AG09319 (cell line): ENCODE results near the gene IRX2.

Experiments used
- DNase-seq: peaks from one replicate; pipeline ENCODE4 v3.0.0-alpha.2; 2010; ENCODE audit warnings: low read depth; ENCODE audit errors: extremely low read depth
- TF ChIP-seq, protein P1 (sequence below): IDR thresholded peaks from 2 replicates; pipeline ENCODE4 v1.5.1; 2011; ENCODE audit warnings: low read depth, mild to moderate bottlenecking, inconsistent platforms, low read length, moderate library complexity

Gene IRX2

DNA sequence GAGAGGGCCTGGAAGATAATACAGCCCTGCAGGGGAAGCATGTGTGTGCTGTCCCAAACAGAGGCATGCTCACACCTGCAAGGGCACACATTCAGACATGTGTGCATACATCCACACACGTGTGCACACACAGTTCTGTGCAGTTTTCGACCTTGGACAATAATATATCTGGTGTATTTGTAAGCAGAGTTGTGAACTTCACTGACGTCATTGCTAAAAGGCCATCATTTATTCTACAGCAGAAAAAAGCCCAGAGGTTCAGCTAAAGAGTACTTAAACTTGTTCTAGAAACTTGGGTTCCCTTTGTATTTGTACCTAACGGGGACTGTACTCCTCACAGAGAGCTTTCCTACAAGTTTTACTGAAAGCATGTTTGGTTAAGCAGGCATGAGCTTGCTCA is 19.5 kb downstream of the IRX2 start:
- no peak for DNase-seq

DNA sequence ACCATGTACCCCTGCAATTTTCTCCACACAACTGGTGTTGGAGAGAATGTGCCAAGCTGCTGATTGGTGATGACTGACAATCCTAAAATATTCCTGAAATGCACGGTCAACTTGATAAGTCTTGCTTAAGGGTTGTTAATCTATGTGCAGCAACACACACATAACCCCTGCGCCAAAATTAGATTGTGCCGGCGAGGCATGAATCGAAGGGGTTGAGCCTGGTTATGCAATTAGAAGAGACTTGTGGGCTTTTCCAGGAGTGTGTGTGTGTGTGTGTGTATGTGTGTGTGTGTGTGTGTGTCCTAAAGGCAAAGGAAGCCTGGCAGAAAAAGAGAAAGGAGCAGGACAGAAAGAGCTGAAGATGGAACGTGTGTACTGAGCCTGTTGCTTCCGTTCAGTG is 22.3 kb downstream of the IRX2 start:
- no peak for DNase-seq
- TF ChIP-seq, protein P1, sequence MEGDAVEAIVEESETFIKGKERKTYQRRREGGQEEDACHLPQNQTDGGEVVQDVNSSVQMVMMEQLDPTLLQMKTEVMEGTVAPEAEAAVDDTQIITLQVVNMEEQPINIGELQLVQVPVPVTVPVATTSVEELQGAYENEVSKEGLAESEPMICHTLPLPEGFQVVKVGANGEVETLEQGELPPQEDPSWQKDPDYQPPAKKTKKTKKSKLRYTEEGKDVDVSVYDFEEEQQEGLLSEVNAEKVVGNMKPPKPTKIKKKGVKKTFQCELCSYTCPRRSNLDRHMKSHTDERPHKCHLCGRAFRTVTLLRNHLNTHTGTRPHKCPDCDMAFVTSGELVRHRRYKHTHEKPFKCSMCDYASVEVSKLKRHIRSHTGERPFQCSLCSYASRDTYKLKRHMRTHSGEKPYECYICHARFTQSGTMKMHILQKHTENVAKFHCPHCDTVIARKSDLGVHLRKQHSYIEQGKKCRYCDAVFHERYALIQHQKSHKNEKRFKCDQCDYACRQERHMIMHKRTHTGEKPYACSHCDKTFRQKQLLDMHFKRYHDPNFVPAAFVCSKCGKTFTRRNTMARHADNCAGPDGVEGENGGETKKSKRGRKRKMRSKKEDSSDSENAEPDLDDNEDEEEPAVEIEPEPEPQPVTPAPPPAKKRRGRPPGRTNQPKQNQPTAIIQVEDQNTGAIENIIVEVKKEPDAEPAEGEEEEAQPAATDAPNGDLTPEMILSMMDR, result no peak

More for the DNA sequence above, 19.5 kb downstream of the IRX2 start:
- TF ChIP-seq, protein P1, result no peak

DNA sequence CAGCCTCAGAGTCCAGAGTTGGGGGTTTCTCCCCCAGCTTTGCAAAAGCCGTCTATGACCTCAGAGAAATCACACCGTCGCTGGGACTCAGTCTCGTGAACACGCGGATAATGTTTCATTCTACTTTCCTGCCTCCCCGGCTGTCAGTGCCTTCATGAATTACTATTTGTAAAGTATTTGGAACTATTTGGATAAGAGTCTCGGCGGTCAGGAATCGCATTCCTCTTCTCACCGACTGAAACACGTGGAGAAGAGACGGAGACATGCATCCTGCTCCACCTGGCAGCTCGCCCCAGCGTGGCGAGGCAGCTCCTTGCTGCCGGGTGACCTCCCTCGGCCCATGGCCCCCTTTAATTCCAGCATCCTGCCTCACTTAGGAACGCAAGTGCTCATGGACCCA is 23.9 kb downstream of the IRX2 start:
- TF ChIP-seq, protein P1, result no peak
- DNase-seq, result no peak

DNA sequence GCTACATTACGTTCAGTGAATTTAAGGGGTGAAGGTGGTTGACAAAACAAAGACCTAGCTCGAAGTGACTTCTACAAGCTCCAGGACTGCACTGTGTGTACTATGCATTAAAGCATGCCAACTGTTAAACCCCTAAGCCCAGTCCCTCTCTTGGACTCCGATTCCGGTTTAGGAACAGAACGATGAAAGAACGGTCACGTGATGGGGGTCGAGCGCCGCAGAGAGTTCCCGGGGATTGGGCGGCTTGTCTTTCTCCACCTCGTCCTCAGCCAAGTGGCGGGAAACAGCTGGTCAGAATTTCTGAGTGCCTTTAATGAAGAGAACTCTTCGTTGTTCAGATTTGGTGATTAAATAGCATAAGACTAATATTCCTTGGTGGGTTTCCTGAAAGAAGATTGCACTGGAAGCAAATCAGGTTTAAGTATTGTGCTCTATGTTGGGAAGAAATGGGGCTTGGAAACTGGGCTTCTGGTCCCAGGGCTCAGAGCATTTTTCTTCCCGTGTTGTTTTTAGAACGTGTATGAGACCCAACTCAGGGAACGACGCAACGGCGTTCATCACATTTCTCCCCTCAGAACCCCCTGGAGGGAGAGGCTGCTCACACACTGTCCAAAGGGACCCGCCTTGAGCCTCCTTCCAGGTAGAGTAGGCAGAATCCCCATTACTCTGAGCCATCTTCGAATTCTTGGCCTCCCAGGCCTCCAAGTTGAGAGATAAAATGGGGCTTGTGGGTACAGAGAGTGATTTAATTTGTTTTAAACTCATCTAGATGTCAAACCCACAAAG is 25.3 kb downstream of the IRX2 start:
- TF ChIP-seq, protein P1, result no peak
- DNase-seq, result no peak

DNA sequence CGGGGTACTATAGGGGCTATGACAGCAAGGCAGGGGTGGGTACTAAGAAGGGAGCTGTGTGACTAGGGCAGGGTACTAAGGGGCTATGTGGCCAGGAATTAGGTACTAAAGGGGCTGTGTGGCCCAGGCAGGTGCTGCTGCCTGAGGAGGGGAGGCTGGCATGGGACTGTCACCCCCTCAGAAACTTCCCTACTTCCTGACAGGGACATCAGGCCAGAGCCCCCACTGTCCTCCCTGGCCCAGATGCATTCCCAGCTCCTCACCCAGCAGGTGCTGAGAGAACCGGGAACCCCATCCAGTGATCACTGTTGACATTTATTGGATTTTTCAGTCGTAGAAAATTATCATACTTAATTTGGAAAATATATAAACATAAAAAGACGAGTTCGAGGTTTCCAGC is 26.6 kb downstream of the IRX2 start:
- TF ChIP-seq, protein P1, result no peak
- DNase-seq, result no peak

DNA sequence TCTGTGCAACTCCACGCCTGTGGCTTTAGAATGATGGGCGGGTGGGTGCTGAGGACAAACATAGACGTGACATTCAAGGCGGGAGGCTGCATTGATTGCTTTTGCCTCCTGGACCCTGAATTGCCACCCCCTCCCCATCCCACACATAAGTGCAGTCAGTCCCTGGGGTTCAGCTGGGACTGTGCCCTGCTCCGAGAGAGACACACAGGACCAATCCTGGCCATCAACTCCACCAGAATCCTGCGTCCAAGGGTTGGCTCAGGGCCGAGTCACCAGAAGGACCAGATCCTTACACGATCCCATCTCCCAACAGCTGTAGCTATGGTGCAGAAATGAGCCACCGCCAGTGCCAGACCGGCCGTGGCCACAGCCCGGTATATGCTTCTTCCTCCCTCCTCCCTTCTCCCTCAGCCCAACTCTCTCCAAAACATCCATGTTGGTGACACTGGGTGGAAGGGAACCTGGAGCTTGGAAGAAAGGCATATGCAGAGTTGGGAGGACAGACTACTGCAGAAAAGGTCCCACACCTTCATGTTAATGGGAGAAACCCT is 27.4 kb downstream of the IRX2 start:
- TF ChIP-seq, protein P1, result no peak
- no peak for DNase-seq

DNA sequence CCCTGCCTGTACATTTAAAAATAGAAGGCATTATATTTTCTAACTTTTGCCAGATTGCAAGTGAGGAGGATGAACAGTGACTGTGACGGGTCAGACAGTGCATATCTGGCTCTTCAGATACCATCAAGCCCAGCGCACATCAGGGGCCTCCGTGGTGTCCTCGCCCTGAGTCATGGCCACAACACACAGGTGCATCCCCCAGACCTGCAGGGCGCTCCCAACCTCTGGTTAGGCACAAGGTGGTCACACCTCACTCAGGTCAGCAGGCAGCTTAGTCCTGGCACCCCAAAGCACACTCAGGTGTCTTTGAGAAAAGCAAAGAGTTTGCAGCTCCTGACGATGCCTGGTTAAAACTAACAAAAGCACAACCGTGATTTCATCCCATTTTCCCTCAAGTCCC is 28.6 kb downstream of the IRX2 start:
- TF ChIP-seq, protein P1, result no peak
- no peak for DNase-seq
